Esophagus (tissue), 2 donors: ENCODE results near the gene RPUSD2. TPM values are rescaled to one million over a fixed set of nuclear protein-coding genes. Genes with fewer than 3 reads are reported as not detected.

Source experiments
- H3K27ac ChIP-seq, 2 donors: one replicate each; pipeline ENCODE4 v1.5.1; 2013; ENCODE audit warnings: low read depth in 2 of 2, mild to moderate bottlenecking in 2 of 2, inconsistent platforms in 1 of 2, low read length in 1 of 2, moderate library complexity in 1 of 2
- H3K27me3 ChIP-seq, 2 donors: one replicate each; pipeline ENCODE4 v1.6.1; 2013; ENCODE audit warnings: low read length in 2 of 2, control low read depth in 1 of 2, mild to moderate bottlenecking in 1 of 2; ENCODE audit not compliant: insufficient read depth in 2 of 2, control insufficient read depth in 1 of 2
- H3K36me3 ChIP-seq, 2 donors: one replicate each; pipeline ENCODE4 v1.6.1; 2013; ENCODE audit warnings: low read length in 1 of 2; ENCODE audit not compliant: control insufficient read depth in 2 of 2, insufficient read depth in 2 of 2
- H3K4me1 ChIP-seq, 2 donors: one replicate each; pipeline ENCODE4 v1.6.1; 2013; ENCODE audit warnings: low read length in 1 of 2; ENCODE audit not compliant: control insufficient read depth in 2 of 2, insufficient read depth in 2 of 2
- H3K4me3 ChIP-seq, 2 donors: one replicate each; pipeline ENCODE4 v1.5.1; 2013; ENCODE audit warnings: low read length in 2 of 2, mild to moderate bottlenecking in 2 of 2, low read depth in 1 of 2, moderate library complexity in 1 of 2
- H3K9me3 ChIP-seq, 2 donors: one replicate each; pipeline ENCODE4 v1.6.1; 2013; ENCODE audit warnings: mild to moderate bottlenecking in 2 of 2, low read depth in 1 of 2, low read length in 1 of 2, moderate library complexity in 1 of 2; ENCODE audit not compliant: control insufficient read depth in 2 of 2, insufficient read depth in 1 of 2
- WGBS, 2 donors: extraction: QIAGEN DNeasy Blood & Tissue Kit; methylation state at CpG; one replicate each; pipeline ENCODE4 v1.1.7; 2013; 5-methylcytosine and 5-hydroxymethylcytosine counted together
- polyA plus RNA-seq, 2 donors: library from polyadenylated mRNA; stranded (reverse); fragments of 200-250 nt; gene quantifications; one replicate each; pipeline ENCODE4 v1.2.3, GENCODE V29; 2013
- donor health status: healthy with polysubstance abuse.
- donor health status: Bipolar disorder and iron deficiency.

Gene RPUSD2
- polyA plus RNA-seq, 2 donors: 5.0 to 7.3 TPM

- Histone ChIP-seq H3K9me3 (no peaks in the 10 kb centered on the region), H3K4me1 (peaks cover 0 to 2% of the 10 kb centered on the region in 2 donors), H3K27ac (no peak overlapping the region), H3K27me3 (no peaks in the 10 kb centered on the region), H3K4me3 (no peak overlapping the region), H3K36me3 (peaks cover 2 to 11% of the 10 kb centered on the region in 2 donors)
- 85 to 87% methylated on average over 5 of the region's 5 CpGs for WGBS, 2 donors
Measured at GRCh38 chr15:40543631-40544294, 25.3 kb upstream of the RPUSD2 start.

DNA sequence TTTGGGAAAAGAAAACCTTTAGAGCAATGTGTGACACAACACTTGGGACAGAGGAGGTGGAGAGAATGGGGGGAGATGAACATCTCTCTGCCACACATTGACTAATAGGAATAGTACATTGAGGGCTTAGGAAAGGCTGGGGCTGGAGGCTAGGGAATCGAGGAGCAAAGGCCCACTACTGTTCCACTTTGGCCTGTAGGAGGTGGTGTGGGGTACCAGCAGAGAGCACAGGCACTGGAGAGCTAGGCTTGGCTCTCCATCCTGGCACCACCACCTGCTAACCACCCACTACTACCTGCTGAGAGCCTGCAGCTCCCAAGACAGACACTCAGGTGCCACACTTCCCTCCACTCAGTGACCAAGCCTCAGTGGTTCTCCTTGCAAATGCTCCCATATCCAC lies 23.6 kb upstream of the RPUSD2 start:
- WGBS, 2 donors: 58 to 63% methylated on average over 1 of the region's 1 CpG
- peaks cover 2 to 11% of the 10 kb centered on the region in 2 donors for H3K36me3 ChIP-seq
- no peaks in the 10 kb centered on the region for H3K27me3 ChIP-seq
- H3K4me1 ChIP-seq: peaks cover 0 to 2% of the 10 kb centered on the region in 2 donors
- H3K27ac ChIP-seq: no peak overlapping the region
- no peaks in the 10 kb centered on the region for H3K9me3 ChIP-seq
- no peak overlapping the region for H3K4me3 ChIP-seq

DNA sequence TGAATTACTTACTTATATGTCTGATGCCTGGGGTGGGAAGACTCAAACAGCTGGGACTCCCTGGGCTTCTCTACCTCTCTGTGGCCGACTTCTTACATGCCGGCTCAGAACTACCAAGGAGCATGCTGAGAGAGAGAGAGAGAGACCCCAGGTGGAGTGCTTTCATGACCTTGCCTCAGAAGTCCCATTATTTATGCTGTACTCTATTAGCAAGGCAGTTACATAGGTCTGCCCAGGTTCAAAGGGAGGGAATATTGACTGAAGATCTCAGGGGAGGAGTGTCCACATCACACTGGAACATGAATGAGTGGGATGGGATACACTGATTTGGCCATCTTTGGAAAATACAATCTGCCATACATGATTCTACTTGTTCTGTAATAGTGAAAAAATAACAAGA lies 20.5 kb upstream of the RPUSD2 start:
- Histone ChIP-seq H3K36me3 (peaks cover 2 to 9% of the 10 kb centered on the region in 2 donors), H3K27me3 (no peaks in the 10 kb centered on the region), H3K27ac (no peak overlapping the region), H3K9me3 (no peaks in the 10 kb centered on the region), H3K4me1 (no peaks in the 10 kb centered on the region), H3K4me3 (no peak overlapping the region)
- 91 to 98% methylated on average over 2 of the region's 2 CpGs for WGBS, 2 donors

GRCh38 chr15:40549894-40550293 lies 19.2 kb upstream of the RPUSD2 start:
- Histone ChIP-seq H3K27me3 (no peaks in the 10 kb centered on the region), H3K4me3 (no peak overlapping the region), H3K36me3 (peaks cover 2 to 9% of the 10 kb centered on the region in 2 donors), H3K9me3 (no peaks in the 10 kb centered on the region), H3K4me1 (peaks cover 0 to 2% of the 10 kb centered on the region in 2 donors), H3K27ac (no peak overlapping the region)
- 66 to 77% methylated on average over 9 of the region's 9 CpGs for WGBS, 2 donors

GRCh38 chr15:40550341-40551037 lies 18.6 kb upstream of the RPUSD2 start:
- Histone ChIP-seq H3K4me3 (no peak overlapping the region), H3K36me3 (peaks cover 2 to 9% of the 10 kb centered on the region in 2 donors), H3K9me3 (no peaks in the 10 kb centered on the region), H3K27ac (no peak overlapping the region), H3K4me1 (peaks cover 0 to 2% of the 10 kb centered on the region in 2 donors), H3K27me3 (no peaks in the 10 kb centered on the region)
- 91% methylated on average over 6 of the region's 6 CpGs for WGBS, 2 donors

GRCh38 chr15:40554161-40554525 lies 15.0 kb upstream of the RPUSD2 start:
- peaks cover 0 to 5% of the 10 kb centered on the region in 2 donors for H3K36me3 ChIP-seq
- WGBS, 2 donors: 71 to 86% methylated on average over 4 of the region's 4 CpGs

DNA sequence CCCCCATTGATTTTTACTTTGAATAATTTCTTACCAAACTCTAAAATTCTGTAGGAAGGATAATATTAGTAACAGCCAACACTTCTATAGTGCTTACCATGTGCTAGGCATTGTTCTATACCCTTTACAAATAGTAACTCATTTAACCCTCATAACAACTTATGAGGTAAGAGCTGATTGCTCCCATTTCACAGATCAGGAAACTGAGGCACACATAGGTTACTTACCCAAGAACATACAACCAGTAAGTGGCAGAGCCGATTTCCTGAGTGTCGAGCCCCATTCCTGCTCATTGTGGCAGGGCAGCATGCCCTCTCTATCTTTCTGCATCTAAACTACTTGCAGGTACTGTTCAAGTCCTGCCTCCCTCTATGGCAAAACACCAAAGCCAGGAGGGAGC lies 13.2 kb upstream of the RPUSD2 start:
- 94 to 97% methylated on average over 2 of the region's 2 CpGs for WGBS, 2 donors
- no peaks in the 10 kb centered on the region for H3K9me3 ChIP-seq
- no peaks in the 10 kb centered on the region for H3K27me3 ChIP-seq
- H3K4me3 ChIP-seq: no peak overlapping the region
- H3K4me1 ChIP-seq: peaks cover 2 to 5% of the 10 kb centered on the region in 2 donors
- no peak overlapping the region for H3K27ac ChIP-seq
- H3K36me3 ChIP-seq: peaks cover 0 to 7% of the 10 kb centered on the region in 2 donors

More at GRCh38 chr15:40554161-40554525, 15.0 kb upstream of the RPUSD2 start:
- Histone ChIP-seq H3K9me3 (no peaks in the 10 kb centered on the region), H3K4me3 (no peak overlapping the region), H3K27ac (no peak overlapping the region), H3K4me1 (peaks cover 2 to 5% of the 10 kb centered on the region in 2 donors), H3K27me3 (no peaks in the 10 kb centered on the region)

DNA sequence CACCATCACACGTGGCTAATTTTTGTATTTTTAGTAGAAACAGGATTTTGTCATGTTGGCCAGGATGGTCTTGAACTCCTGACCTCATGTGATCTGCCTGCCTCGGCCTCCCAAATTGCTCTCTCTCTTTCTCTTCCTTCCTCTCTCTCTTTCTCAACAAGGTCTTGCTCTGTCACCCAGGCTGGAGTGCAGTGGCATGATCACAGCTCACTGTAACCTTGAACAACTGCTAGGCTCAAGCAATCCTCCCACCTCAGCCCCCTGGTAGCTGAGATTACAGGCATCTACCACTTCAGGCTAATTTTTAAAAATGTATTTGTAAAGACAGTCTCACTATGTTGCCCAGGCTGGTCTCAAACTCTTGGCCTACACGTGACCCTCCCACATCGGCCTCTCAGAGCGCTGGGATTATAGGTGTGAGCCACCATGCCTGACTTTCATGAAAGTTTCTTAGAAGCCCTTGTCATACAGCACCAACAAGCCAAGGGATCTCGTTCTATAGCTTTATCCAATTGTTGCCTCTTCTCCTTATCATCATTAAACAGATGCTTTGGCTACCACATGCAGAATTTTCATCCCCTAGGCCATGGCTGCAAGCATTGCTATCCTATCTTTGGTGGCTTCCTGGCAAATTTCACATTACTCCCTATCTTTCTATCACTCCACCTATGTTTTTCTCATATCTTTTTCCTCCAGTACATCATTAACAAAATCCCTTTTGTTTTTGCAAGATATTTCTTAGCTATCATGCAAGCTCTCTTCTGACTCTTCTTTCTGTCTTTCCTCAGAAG lies 10.0 kb upstream of the RPUSD2 start:
- H3K27me3 ChIP-seq: no peaks in the 10 kb centered on the region
- peaks cover 0 to 7% of the 10 kb centered on the region in 2 donors for H3K36me3 ChIP-seq
- no peaks in the 10 kb centered on the region for H3K9me3 ChIP-seq
- H3K4me1 ChIP-seq: peaks cover 4 to 5% of the 10 kb centered on the region in 2 donors
- no peak overlapping the region for H3K27ac ChIP-seq
- H3K4me3 ChIP-seq: no peak overlapping the region
- 86 to 88% methylated on average over 6 of the region's 6 CpGs for WGBS, 2 donors

DNA sequence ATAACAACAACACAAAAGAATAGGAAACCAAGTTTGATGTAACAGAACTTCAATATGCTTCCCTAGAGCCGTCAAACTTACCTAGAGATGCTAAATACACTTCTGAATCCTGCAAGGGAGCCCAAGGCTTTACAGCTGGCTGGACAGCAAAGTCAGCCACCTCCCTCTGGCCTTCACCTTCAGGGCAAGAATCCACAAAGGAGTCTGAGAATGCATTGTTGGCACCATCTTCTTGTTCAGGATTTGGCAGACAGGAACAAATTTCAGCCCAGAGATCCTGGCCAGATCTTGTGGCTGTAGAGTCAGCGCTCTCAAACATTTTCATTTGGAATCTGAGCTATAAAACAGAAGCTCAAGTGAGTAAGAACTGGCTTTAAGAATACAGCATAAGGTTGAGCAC lies 6.4 kb upstream of the RPUSD2 start:
- no peak overlapping the region for H3K4me3 ChIP-seq
- WGBS, 2 donors: 87 to 93% methylated on average over 2 of the region's 2 CpGs
- peaks cover 0 to 2% of the 10 kb centered on the region in 2 donors for H3K36me3 ChIP-seq
- H3K27ac ChIP-seq: no peak overlapping the region
- no peaks in the 10 kb centered on the region for H3K27me3 ChIP-seq
- no peaks in the 10 kb centered on the region for H3K9me3 ChIP-seq
- H3K4me1 ChIP-seq: peaks cover 3 to 5% of the 10 kb centered on the region in 2 donors
